Ramos (cell line): ENCODE measurements around the gene MT1A.
"Not testable (repeated sequence)": the region's sequence is repeated elsewhere in the genome, so short reads cannot be mapped to it uniquely, and the experiment has no call there.

Experiments used
- in situ Hi-C: fragments of 300-500 bp; cut with MboI; formaldehyde crosslinking; loops from one replicate; pipeline ENCODE4 v1.14.3; 2022; ENCODE audit warnings: low sequenced_read_pairs; ENCODE audit not compliant: unreplicated experiment

The MT1A gene

DNA sequence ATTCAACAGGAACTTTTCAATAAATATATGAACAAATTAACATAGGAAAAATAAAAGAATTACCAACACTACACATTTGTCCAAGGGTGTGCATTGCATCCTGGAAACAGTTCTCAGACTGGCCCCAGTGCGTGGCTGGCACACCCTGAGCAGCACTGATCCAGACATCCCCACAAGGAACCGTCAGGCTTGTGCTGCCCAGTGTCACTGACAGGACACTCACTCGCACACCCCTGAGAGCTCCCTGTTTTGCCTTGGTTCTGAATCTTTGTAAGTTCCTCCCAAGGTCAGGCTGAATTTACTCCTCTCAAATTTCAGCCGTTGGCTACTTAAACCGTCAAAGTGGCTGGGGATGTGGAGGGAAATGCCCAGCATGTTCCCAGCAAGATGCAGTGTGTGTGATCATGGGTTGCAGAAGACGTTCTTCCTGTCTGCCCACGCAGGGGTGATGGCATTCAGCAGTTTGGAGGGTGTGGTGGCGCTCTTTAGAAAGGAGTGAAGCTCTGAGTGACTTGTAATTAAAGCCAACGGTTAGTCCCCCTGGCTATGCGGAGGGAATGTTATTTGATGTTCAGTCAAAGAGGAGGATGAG lies 28.4 kb upstream of the MT1A start:
- in situ Hi-C loops = no loop called here

DNA sequence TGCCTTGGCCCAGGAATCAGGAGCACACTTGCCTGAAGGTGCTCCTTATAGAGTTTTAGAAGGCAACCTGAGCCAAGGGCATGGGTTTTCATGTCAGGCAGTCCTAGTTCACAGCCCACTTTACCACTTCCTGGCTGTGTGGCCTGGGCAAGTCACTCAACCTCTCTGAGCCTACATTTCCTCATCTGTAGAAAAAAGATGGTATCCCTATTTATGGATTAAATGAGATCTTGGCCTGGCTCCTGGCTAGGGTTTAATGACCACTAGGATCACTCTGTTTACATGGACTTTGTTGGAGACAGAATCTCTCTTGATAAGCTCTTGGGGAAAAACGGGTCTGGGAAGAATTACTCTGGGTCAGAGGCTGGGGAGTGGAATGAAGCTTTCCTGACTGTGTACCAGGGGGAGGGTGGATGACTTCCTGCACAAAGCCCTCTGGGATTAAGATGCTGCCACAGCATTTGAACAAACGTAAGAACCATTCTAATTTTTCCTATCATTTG lies 27.8 kb upstream of the MT1A start:
- in situ Hi-C loops = no loop called here

DNA sequence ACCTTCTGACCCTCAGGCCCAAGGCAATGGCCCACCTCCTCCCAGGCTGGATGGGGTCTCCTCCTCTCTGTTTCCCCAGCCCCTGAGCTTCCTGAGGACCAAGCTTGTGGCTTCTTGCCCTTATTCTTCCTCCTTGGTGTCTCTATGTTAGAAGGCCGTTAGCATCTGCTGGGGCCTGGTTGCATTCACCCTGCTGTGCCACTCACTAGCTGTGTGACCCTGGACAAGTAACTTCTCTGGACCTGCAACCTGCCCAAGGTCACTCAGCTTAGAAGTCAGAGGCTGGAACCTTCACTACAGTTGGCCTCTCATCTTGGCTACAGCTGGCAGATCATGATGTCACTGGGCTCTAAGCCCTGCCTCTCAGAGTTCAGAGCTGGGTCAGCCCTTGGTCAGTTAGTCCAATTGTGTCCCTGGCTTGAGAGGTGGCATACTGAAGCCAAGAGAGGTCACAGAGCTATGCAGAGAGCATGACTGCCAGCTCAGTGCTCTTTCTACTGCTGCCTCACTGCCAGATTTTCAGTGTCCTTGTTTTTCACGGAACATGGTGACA lies 27.1 kb upstream of the MT1A start:
- in situ Hi-C loops = no loop called here

DNA sequence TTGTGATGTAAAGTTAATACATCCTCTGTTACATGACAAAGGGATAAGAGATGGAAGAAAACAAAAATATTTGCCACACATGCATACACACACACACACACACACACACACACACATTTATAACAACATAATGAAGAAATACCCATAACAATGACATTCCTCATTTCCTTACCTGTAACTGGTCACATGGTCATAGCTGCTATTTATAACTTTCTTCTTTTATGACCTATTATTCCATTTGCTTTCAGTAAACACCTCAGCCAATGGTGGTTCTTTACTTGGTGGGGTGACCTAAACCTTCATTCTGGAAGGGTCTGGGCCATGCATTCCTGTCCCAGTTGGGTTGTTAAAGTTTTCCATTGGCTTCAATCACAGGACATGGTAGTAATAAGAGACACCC lies 24.8 kb upstream of the MT1A start:
- in situ Hi-C loops = no loop called here

DNA sequence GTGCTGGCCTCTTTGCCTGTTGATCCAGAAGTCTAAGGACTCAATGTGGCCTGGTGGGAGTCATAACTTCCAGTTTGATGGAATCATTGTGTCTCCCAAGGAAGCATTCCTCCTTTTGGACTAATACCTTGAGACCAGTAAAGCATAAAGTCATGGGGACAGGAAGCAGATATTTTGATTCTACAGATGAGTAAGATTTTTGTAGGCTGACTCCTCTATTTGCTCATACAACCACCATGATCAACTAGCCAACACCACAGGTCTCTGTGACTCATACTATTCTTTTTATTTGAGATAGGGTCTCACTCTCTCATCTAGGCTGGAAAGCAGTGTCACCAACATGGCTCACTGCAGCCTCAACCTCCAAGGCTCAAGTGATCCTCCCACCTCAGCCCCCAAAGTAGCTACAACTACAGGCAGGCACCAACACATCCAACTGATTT lies 23.9 kb upstream of the MT1A start:
- in situ Hi-C loops = no loop called here

GRCh38 chr16:56615353-56615752 lies 23.1 kb upstream of the MT1A start:
- in situ Hi-C loops = no loop called here

GRCh38 chr16:56616608-56617211 lies 21.8 kb upstream of the MT1A start:
- in situ Hi-C loops = no loop called here

DNA sequence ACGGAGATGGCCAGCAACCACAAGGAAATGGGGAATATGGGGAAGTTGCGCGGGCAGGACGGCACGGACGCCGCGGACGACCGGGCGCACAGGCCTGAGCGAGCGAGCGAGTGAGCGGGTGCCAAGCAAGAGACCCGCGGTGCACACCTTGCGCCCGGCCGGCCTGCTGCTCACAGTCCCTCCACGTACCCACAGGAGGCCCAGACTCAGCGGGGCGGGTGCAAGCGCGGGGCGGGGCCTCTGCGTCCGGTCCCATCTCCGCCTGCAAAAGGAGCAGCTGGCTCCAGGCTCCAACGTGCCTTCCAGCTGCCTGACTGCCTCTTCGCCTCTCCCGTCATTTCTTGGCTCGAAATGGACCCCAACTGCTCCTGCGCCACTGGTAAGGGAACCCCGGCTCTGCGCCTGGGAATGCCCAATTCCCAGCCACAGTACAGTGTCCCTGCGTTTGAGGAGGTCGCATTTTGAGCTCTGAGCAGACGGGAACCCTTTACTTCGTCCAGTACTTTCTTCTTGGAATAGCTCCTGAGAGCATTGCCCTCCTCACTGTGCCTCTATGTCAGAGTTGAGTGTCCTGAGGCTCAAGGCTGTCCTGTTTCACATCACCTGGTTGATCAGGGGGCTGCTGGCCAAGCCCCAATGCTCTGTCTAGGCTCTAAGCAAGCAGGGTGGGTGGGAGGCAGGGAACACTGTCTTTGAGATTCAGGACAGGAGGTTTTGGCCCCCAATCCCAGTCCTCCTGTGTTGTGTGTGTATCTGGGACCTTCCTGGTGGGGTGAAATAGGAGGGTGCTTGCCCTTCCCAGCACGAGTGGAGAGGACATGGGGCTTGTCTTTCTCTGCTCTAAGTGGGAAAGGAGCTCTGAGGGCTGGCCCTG lies 21.0 kb upstream of the MT1A start:
- in situ Hi-C loops = no loop called here

GRCh38 chr16:56618138-56618537 lies 20.3 kb upstream of the MT1A start:
- in situ Hi-C loops = no loop called here

GRCh38 chr16:56620339-56620897 lies 18.0 kb upstream of the MT1A start:
- in situ Hi-C loops = no loop called here

DNA sequence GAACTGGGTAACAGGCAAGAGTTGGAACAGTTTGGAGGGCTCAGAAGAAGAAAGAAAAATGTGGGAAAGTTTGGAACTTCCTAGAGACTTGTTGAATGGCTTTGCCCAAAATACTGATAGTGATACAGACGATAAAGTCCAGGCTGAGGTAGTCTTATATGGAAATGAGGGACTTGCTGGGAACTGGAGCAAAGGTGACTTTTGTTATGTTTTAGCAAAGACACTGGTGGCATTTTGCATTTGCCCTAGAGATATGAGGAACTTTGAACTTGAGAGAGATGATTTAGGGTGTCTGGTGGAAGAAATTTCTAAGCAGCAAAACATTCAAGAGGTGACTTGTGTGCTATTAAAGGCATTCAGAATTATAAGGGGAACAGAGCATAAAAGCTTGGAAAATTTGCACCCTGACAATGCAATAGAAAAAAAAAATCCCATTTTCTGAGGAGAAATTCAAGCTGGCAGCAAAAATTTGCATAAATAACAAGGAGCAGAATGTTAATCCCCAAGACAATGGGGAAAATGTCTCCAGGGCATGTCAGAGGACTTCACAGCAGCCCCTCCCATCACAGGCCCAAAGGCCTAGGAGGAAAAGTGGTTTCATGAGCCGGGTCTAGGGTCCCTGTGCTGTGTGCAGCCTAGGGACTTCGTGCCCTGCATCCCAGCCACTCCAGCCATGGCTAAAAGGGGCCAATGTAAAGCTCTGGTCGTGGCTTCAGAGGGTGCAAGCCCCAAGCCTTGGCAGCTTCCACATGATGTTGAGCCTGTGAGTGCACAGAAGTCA lies 16.6 kb upstream of the MT1A start:
- in situ Hi-C loops = not testable (repeated sequence)

DNA sequence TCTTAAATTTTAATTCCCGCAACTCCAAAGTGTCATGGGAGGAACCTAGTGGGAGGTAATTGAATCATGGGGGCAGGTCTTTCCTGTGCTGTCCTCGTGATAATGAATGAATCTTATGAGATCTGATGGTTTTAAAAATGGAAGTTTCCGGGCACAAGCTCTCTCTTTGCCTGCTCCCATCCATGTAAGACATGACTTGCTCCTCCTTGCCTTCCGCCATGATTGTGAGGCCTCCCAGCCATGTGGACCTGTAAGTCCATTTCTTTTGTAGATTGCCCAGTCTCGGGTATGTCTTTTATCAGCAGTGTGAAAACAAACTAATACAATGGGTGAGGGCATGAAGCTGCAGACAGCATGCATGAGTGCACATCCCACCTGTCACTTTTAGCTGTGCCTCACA lies 15.3 kb upstream of the MT1A start:
- in situ Hi-C loops = not testable (repeated sequence)

GRCh38 chr16:56623637-56624036 lies 14.8 kb upstream of the MT1A start:
- in situ Hi-C loops = no loop called here

DNA sequence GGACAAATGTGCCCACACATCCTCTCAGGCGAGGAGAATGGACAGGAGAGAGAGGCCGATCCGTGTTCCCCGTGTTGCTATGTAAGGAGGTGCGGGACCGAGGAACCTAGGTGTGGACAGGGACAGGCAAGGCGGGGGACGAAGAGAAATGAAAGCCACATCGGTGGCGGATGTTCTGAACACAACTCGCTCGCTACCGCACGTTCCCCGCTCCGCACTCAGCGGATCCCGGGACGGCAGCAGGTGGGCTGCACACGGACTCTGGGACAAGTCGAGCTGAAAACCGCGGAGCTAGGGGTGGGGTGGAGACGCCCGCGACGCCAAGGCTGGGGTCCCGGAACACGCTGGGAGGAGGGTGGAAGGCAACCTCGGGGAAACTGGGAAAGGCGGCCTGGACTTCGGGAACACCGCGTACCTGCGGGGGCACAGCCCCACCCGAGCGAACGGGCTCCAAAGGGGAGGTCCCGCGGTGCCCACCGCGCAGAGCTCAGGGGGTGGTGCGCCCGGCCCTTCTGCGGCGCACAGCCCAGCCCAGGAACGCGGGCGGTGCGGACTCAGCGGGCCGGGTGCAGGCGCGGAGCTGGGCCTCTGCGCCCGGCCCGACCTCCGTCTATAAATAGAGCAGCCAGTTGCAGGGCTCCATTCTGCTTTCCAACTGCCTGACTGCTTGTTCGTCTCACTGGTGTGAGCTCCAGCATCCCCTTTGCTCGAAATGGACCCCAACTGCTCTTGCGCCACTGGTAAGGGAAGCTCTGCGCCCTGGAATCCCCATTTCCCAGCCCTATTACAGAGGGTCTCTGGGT lies 13.1 kb upstream of the MT1A start, which contains the start of gene MT1E:
Gene MT1E (plus strand): TSS at position 642 of the 803 bp plus-strand sequence. CDS start 71 bp downstream, at position 713.
- in situ Hi-C loops = no loop called here

DNA sequence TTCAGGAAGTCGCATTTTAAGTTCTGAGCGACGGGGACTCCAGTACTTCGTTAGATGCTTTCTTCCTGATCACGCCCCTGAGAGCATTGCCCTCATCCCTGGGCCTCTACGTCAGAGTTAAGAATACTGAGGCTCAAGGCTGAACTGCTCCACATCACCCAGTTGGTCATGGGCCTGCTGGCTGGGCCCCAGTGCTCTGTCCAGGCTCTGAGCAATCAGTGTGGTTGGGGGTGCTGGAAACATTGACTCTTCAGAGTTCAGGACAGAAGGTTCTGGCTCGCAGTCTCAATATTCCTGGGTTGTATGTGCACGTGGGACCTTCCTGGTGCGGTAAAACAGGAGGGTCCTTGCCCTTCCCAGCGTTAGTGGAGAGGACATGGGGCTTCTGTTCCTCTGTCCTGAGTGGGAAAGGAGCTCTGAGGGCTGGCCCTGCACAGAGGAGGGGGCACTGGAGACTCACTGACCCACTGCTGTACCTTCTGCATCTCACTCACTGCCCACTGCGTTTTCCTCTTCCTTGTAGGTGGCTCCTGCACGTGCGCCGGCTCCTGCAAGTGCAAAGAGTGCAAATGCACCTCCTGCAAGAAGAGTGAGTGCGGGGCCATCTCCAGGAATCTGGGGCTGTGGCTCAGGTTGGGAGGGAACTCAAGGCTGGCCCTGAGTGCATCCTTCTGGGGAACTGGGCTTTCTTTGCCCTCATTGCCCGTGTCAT lies 12.4 kb upstream of the MT1A start:
- in situ Hi-C loops = no loop called here

- in situ Hi-C loops = no loop called here
These were observed 11.8 kb upstream of the MT1A start for GRCh38 chr16:56626685-56627084.

- in situ Hi-C loops = no loop called here
These were observed 9.7 kb upstream of the MT1A start for GRCh38 chr16:56628486-56629350.
